Astrocyte of the cerebellum (primary cell): ENCODE data around the gene ADAM22.

Experiments used
- DNase-seq: peaks from one replicate; pipeline ENCODE4 v3.0.0-alpha.2; 2011; ENCODE audit warnings: low read depth
- H3K4me3 ChIP-seq: 2 replicates; pipeline ENCODE4 v1.5.1; 2011; ENCODE audit warnings: mild to moderate bottlenecking, low read depth, low read length, moderate library complexity
- CTCF ChIP-seq: IDR thresholded peaks from 2 replicates; pipeline ENCODE4 v1.5.1; 2012; ENCODE audit warnings: low read length, low read depth, moderate library complexity, mild to moderate bottlenecking; ENCODE audit errors: missing control alignments
- in situ Hi-C: cut with HindIII; loops from 2 replicates; pipeline ENCODE4 v1.10.0; 2017; ENCODE audit warnings: low sequenced_read_pairs

ADAM22 gene

GRCh38 chr7:88116235-88116795 is 182.3 kb downstream of the ADAM22 start:
- in situ Hi-C loops, result no loop called here
- DNase-seq, result no peak
- no peak for TF ChIP-seq CTCF
- H3K4me3 ChIP-seq, result no peak overlapping the region

GRCh38 chr7:88117325-88117724 is 183.3 kb downstream of the ADAM22 start:
- in situ Hi-C loops, result no loop called here

DNA sequence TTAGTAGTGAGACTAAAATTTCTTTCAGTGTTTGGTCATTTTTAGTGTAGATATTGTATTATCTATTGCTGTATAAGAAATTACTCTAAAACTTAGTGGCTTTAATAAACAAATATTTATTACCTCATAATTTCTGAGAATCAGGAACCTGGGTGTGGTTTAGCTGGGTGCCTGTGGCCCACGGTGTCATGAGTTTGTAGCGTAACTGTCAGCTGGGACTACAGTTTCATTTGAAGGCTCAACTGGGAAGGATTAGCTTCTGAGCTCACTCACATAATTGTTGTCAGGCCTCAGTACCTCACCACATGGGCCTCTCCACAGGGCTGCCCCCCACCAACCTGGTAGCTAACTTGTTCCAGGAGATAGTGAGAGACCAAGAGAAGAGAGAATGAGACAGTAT is 187.3 kb downstream of the ADAM22 start:
- no peak for DNase-seq
- no peak overlapping the region for H3K4me3 ChIP-seq
- in situ Hi-C loops, result no loop called here
- TF ChIP-seq CTCF, result no peak

More at GRCh38 chr7:88117325-88117724, 183.3 kb downstream of the ADAM22 start:
- no peak overlapping the region for H3K4me3 ChIP-seq
- DNase-seq, result no peak
- no peak for TF ChIP-seq CTCF

GRCh38 chr7:88127637-88128290 is 193.7 kb downstream of the ADAM22 start:
- H3K4me3 ChIP-seq, result no peak overlapping the region
- TF ChIP-seq CTCF, result no peak
- DNase-seq, result no peak
- in situ Hi-C loops, result no loop called here

GRCh38 chr7:88132725-88133124 is 198.7 kb downstream of the ADAM22 start:
- no peak for TF ChIP-seq CTCF
- H3K4me3 ChIP-seq, result no peak overlapping the region
- in situ Hi-C loops, result no loop called here
- no peak for DNase-seq

- in situ Hi-C loops, result no loop called here
- no peak for DNase-seq
- no peak overlapping the region for H3K4me3 ChIP-seq
- no peak for TF ChIP-seq CTCF
Measured at GRCh38 chr7:88140947-88141346, 206.9 kb downstream of the ADAM22 start.
